Motor neuron (in vitro differentiated cells): ENCODE data around the gene PEX5L. TPM values are rescaled to one million over a fixed set of nuclear protein-coding genes. Genes with fewer than 3 reads are reported as not detected.
"Not testable (repeated sequence)": the region's sequence is repeated elsewhere in the genome, so short reads cannot be mapped to it uniquely, and the experiment has no call there.

Source experiments
- ATAC-seq, 8 experiments: fragments of 200-7000 bp; cut with Tn5 transposase; replicated peaks in 6 of 8; 2 replicates each; pipeline ENCODE4 v1.8.0; 2021; ENCODE audit warnings: mild to moderate bottlenecking in 8 of 8, moderate library complexity in 8 of 8
- H3K27ac ChIP-seq, 2 donors: fragments of 250-450 bp; sonication (Bioruptor Pico); 2 replicates each; pipeline ENCODE4 v1.9.0; 2021; ENCODE audit warnings: antibody characterized with exemption in 2 of 2, mild to moderate bottlenecking in 2 of 2, moderate library complexity in 1 of 2
- H3K4me1 ChIP-seq, 2 donors: fragments of 250-450 bp; sonication (Bioruptor Pico); replicated peaks in 1 of 2; 2 replicates each; pipeline ENCODE4 v1.6.1; 2021; ENCODE audit warnings: antibody characterized with exemption in 2 of 2, mild to moderate bottlenecking in 2 of 2, moderate library complexity in 1 of 2
- H3K4me3 ChIP-seq, 5 donors: fragments of 250-450 bp; sonication (Bioruptor Pico); 2 replicates each; pipeline ENCODE4 v1.9.0; 2021; ENCODE audit warnings: antibody characterized with exemption in 5 of 5, mild to moderate bottlenecking in 5 of 5, moderate library complexity in 4 of 5
- WGBS, 10 experiments: fragments of 450-650 bp; shearing (Covaris generic); methylation state at CpG; one replicate each; pipeline ENCODE4 v1.0.0; 2022; 5-methylcytosine and 5-hydroxymethylcytosine counted together
- in situ Hi-C, 9 experiments: fragments of 400-800 bp; cut with MboI; loops; one replicate each; pipeline ENCODE4 v1.15.0; 2021; ENCODE audit warnings: low sequenced_read_pairs in 9 of 9, low pct_unique_long_range_greater_than_20kb in 2 of 9; ENCODE audit not compliant: unreplicated experiment in 9 of 9
- total RNA-seq, 8 experiments: library from RNA; unstranded; fragments of 300-600 nt; gene quantifications; 2 replicates each; pipeline versions ENCODE4 v1.2.3 to v1.2.4, GENCODE V29; 2022

The PEX5L gene
- total RNA-seq, 8 experiments from 2014 or later = 3.6 to 76.9 (median 9.1) TPM

- in situ Hi-C loops, ATAC-seq, H3K4me3 ChIP-seq, H3K4me1 ChIP-seq, H3K27ac ChIP-seq: not testable (repeated sequence)
- 0 to 100% (median 100%) methylated on average over 1 to 2 of the region's 3 CpGs; no CpG with 5 or more reads in 2 of the 10 experiments for WGBS, 10 experiments
Measured at GRCh38 chr3:180055656-180056055, 18.9 kb upstream of the PEX5L start.

GRCh38 chr3:180049391-180049790 is 12.7 kb upstream of the PEX5L start:
- no peak for ATAC-seq
- Histone ChIP-seq H3K4me3 (no peak overlapping the region), H3K4me1 (no peaks in the 10 kb centered on the region), H3K27ac (no peak overlapping the region)
- in situ Hi-C loops = loop anchor here in 2 of 9 experiments (25.0 kb wide), 2 partner anchors 237 to 538 kb away; no protein-coding TSS in a partner anchor
- WGBS, 10 experiments = 12 to 97% (median 91%) methylated on average over 6 to 9 of the region's 9 CpGs; no CpG with 5 or more reads in 4 of the 10 experiments

- Histone ChIP-seq H3K4me3 (no peak overlapping the region), H3K27ac (no peak overlapping the region), H3K4me1 (no peaks in the 10 kb centered on the region)
- 0 to 100% (median 40%) methylated on average over 1 of the region's 1 CpG; no CpG with 5 or more reads in 5 of the 10 experiments for WGBS, 10 experiments
- in situ Hi-C loops = loop anchor here in 2 of 9 experiments (25.0 kb wide), 2 partner anchors 237 to 538 kb away; no protein-coding TSS in a partner anchor
- ATAC-seq = no peak
Measured at GRCh38 chr3:180048840-180049239, 12.1 kb upstream of the PEX5L start.

GRCh38 chr3:180048103-180048502 is 11.4 kb upstream of the PEX5L start:
- H3K4me1 ChIP-seq = no peaks in the 10 kb centered on the region
- WGBS, 10 experiments = 0 to 100% (median 100%) methylated on average over 1 of the region's 1 CpG; no CpG with 5 or more reads in 3 of the 10 experiments
- no peak overlapping the region for H3K27ac ChIP-seq
- in situ Hi-C loops = loop anchor here in 2 of 9 experiments (25.0 kb wide), 2 partner anchors 236 to 539 kb away; no protein-coding TSS in a partner anchor
- H3K4me3 ChIP-seq = no peak overlapping the region
- ATAC-seq = no peak

GRCh38 chr3:180040966-180041365 is 4.2 kb upstream of the PEX5L start:
- no peak overlapping the region for H3K27ac ChIP-seq
- WGBS, 10 experiments = 8 to 100% (median 81%) methylated on average over 1 to 3 of the region's 4 CpGs; no CpG with 5 or more reads in 2 of the 10 experiments
- no peak for ATAC-seq
- H3K4me1 ChIP-seq = no peaks in the 10 kb centered on the region
- in situ Hi-C loops = loop anchor here in 2 of 9 experiments (25.0 kb wide), 2 partner anchors 229 to 546 kb away; no protein-coding TSS in a partner anchor
- no peak overlapping the region for H3K4me3 ChIP-seq

GRCh38 chr3:180036092-180036670 is 556 bp downstream of the PEX5L start:
- peaks cover 0 to 9% of the 10 kb centered on the region in 2 donors for H3K4me1 ChIP-seq
- H3K4me3 ChIP-seq = peak overlapping the region; percentile 50 to 83 (median 56)

GRCh38 chr3:180026997-180027396 is 9.7 kb downstream of the PEX5L start:
- no peak overlapping the region for H3K4me3 ChIP-seq
- H3K4me1 ChIP-seq = no peaks in the 10 kb centered on the region
- in situ Hi-C loops = loop anchor here in 2 of 9 experiments (25.0 kb wide), 2 partner anchors 215 to 560 kb away; no protein-coding TSS in a partner anchor
- WGBS, 10 experiments = 50 to 100% (median 85%) methylated on average over 1 to 2 of the region's 2 CpGs; no CpG with 5 or more reads in 4 of the 10 experiments
- H3K27ac ChIP-seq = no peak overlapping the region
- no peak for ATAC-seq

More at GRCh38 chr3:180036092-180036670, 556 bp downstream of the PEX5L start:
- no peak overlapping the region for H3K27ac ChIP-seq
- in situ Hi-C loops = loop anchor here in 2 of 9 experiments (25.0 kb wide), 2 partner anchors 224 to 551 kb away; no protein-coding TSS in a partner anchor
- ATAC-seq = peak in 6 of 8 experiments; percentile 0 to 15 (median 8)
- 0 to 6% (median 0%) methylated on average over 1 to 12 of the region's 16 CpGs for WGBS, 10 experiments

GRCh38 chr3:180018543-180018942 is 18.2 kb downstream of the PEX5L start:
- in situ Hi-C loops = no loop called here
- no peak overlapping the region for H3K4me3 ChIP-seq
- WGBS, 10 experiments = 3 to 88% (median 58%) methylated on average over 2 to 5 of the region's 5 CpGs; no CpG with 5 or more reads in 1 of the 10 experiments
- no peaks in the 10 kb centered on the region for H3K4me1 ChIP-seq
- H3K27ac ChIP-seq = no peak overlapping the region
- ATAC-seq = peak in 1 of 8 experiments; percentile 38

GRCh38 chr3:180017846-180018245 is 18.9 kb downstream of the PEX5L start:
- WGBS, 10 experiments = 22 to 100% (median 79%) methylated on average over 1 to 3 of the region's 3 CpGs; no CpG with 5 or more reads in 1 of the 10 experiments
- no peak overlapping the region for H3K27ac ChIP-seq
- ATAC-seq = no peak
- in situ Hi-C loops = no loop called here
- no peaks in the 10 kb centered on the region for H3K4me1 ChIP-seq
- no peak overlapping the region for H3K4me3 ChIP-seq

GRCh38 chr3:180011927-180012326 is 24.8 kb downstream of the PEX5L start:
- H3K4me1 ChIP-seq = no peaks in the 10 kb centered on the region
- 20 to 100% (median 64%) methylated on average over 1 to 3 of the region's 3 CpGs for WGBS, 10 experiments
- no peak overlapping the region for H3K4me3 ChIP-seq
- in situ Hi-C loops = no loop called here
- ATAC-seq = no peak
- no peak overlapping the region for H3K27ac ChIP-seq

- WGBS, 10 experiments = 14 to 100% (median 86%) methylated on average over 1 to 3 of the region's 3 CpGs; no CpG with 5 or more reads in 2 of the 10 experiments
- H3K4me3 ChIP-seq, H3K27ac ChIP-seq, H3K4me1 ChIP-seq, ATAC-seq, in situ Hi-C loops: not testable (repeated sequence)
Measured at GRCh38 chr3:180008318-180008717, 28.4 kb downstream of the PEX5L start.

- in situ Hi-C loops = no loop called here
- Histone ChIP-seq H3K4me3 (no peak overlapping the region), H3K27ac (no peak overlapping the region), H3K4me1 (no peaks in the 10 kb centered on the region)
- WGBS, 10 experiments = 0 to 100% (median 88%) methylated on average over 1 to 2 of the region's 2 CpGs; no CpG with 5 or more reads in 1 of the 10 experiments
- ATAC-seq = peak in 2 of 8 experiments; percentile 33 to 74
Measured at GRCh38 chr3:180004542-180004941, 32.2 kb downstream of the PEX5L start.

GRCh38 chr3:180002006-180002405 is 34.7 kb downstream of the PEX5L start:
- ATAC-seq = no peak
- WGBS, 10 experiments = 0 to 100% (median 75%) methylated on average over 1 to 2 of the region's 2 CpGs
- in situ Hi-C loops = no loop called here

More at GRCh38 chr3:180002006-180002405, 34.7 kb downstream of the PEX5L start:
- Histone ChIP-seq H3K4me3 (no peak overlapping the region), H3K4me1 (no peaks in the 10 kb centered on the region), H3K27ac (no peak overlapping the region)
